PC-9 (cell line): ENCODE results near the gene LRCH3. TPM values are rescaled to one million over a fixed set of nuclear protein-coding genes. Genes with fewer than 3 reads are reported as not detected.

Source experiments
- BruUV-seq: library from RNA; stranded (reverse); fragments of 400-500 nt; replicated peaks from 2 replicates; lab custom pipeline; 2021; lab: Mats Ljungman, UMichigan
- CTCF ChIA-PET: fragments of 300-600 bp; sonication (Branson Sonifier 250); formaldehyde crosslinking; loops from one replicate; lab custom pipeline; 2022; ENCODE audit warnings: antibody characterized with exemption; lab: Charles Lee
- POLR2A ChIA-PET: fragments of 300-600 bp; sonication (Branson Sonifier 250); formaldehyde crosslinking; loops from one replicate; lab custom pipeline; 2022; ENCODE audit warnings: antibody characterized with exemption; ENCODE audit not compliant: unreplicated experiment; lab: Charles Lee
- DNase-seq, 2 experiments: peaks; one replicate each; pipeline versions ENCODE4 v3.0.0 to v3.0.0-alpha.2; 2015 to 2022; ENCODE audit warnings: mixed read lengths in 1 of 2
- H2AFZ ChIP-seq: fragments of 200-600 bp; sonication (generic); 2 replicates; pipeline ENCODE4 v1.8.1; 2017; ENCODE audit warnings: antibody characterized with exemption
- H3F3A ChIP-seq: fragments of 200-600 bp; sonication (generic); 2 replicates; pipeline ENCODE4 v1.8.1; 2017; ENCODE audit warnings: antibody characterized with exemption, mild to moderate bottlenecking, low read depth; ENCODE audit not compliant: insufficient read depth
- H3K27ac ChIP-seq: fragments of 200-600 bp; sonication (generic); 2 replicates; pipeline ENCODE4 v1.6.1; 2016; ENCODE audit warnings: mixed run types
- H3K27me3 ChIP-seq: fragments of 200-600 bp; sonication (generic); 2 replicates; pipeline ENCODE4 v1.6.1; 2016; ENCODE audit warnings: low read depth, mixed run types; ENCODE audit not compliant: insufficient read depth
- H3K36me3 ChIP-seq: fragments of 200-600 bp; sonication (generic); 2 replicates; pipeline ENCODE4 v1.6.1; 2016; ENCODE audit warnings: low read depth, mixed run types
- H3K4me1 ChIP-seq: fragments of 200-600 bp; sonication (generic); replicated peaks from 2 replicates; pipeline ENCODE4 v1.6.1; 2016; ENCODE audit warnings: mixed run types; ENCODE audit not compliant: insufficient read depth
- H3K4me2 ChIP-seq: fragments of 200-600 bp; sonication (generic); 2 replicates; pipeline ENCODE4 v1.6.1; 2017; ENCODE audit warnings: mixed run types
- H3K4me3 ChIP-seq: fragments of 200-600 bp; sonication (generic); 2 replicates; pipeline ENCODE4 v1.6.1; 2016; ENCODE audit warnings: mixed run types
- H3K79me2 ChIP-seq: fragments of 200-600 bp; sonication (generic); 2 replicates; pipeline ENCODE4 v1.6.1; 2017; ENCODE audit warnings: low read depth, mixed run types
- H3K9me2 ChIP-seq: fragments of 200-600 bp; sonication (generic); 2 replicates; pipeline ENCODE4 v1.8.1; 2017; ENCODE audit warnings: mild to moderate bottlenecking; ENCODE audit not compliant: insufficient read depth
- H3K9me3 ChIP-seq: fragments of 200-600 bp; sonication (generic); 2 replicates; pipeline ENCODE4 v1.8.1; 2016; ENCODE audit warnings: low read depth; ENCODE audit not compliant: insufficient read depth
- H4K20me1 ChIP-seq: fragments of 200-600 bp; sonication (generic); 2 replicates; pipeline ENCODE4 v1.8.1; 2017; ENCODE audit not compliant: insufficient read depth
- EZH2 ChIP-seq: fragments of 200-600 bp; sonication (generic); IDR thresholded peaks from 2 replicates; pipeline ENCODE4 v1.8.0; 2017; ENCODE audit warnings: antibody characterized with exemption, low read depth
- intact Hi-C: fragments of 100-400 bp; cut with micrococcal nuclease; formaldehyde crosslinking; loops from one replicate; pipeline ENCODE4 v1.10.0; 2022; ENCODE audit not compliant: unreplicated experiment
- total RNA-seq: library from RNA; stranded (reverse); gene quantifications from 2 replicates; pipeline ENCODE4 v1.2.3, GENCODE V29; 2021
- TF ChIP-seq, protein P1 (sequence below): fragments of 200-600 bp; sonication (generic); conservative IDR thresholded peaks from 2 replicates; pipeline ENCODE4 v1.6.1; 2017; ENCODE audit warnings: mixed run types, antibody characterized with exemption, mild to moderate bottlenecking, moderate library complexity

LRCH3 gene
- total RNA-seq, 1 experiment from 2014 or later = 51.9 TPM

DNA sequence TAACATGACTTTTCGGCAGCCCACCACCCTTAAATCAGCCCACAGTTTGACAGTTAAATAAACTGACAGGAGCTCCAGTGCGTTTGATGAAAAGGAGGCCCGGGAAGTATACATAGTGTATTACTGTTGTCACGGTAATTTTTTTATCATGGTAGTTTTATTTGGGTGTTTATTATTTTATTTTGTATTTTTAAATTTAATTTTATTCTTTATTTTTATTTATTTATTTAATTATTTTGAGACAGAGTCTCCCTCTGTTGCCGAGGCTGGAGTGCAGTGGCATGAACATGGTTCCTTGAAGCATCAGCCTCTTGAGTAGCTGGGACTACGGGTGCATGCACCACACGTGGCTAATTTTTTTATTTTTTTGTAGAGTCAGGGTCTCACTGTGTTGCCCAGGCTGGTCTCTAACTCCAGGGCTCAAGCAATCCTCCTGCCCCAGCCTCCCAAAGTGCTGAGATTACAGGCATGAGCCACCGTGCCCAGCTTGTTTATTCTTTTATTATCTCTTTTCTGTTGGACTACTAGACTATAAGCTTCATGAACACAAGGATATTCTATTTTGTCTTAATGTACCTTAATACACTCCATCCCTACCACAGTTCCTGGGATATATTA is 65.3 kb downstream of the LRCH3 start:
- CTCF ChIA-PET = no interaction called here
- no peaks in the 10 kb centered on the region for H3K9me2 ChIP-seq
- no peak overlapping the region for H3K4me3 ChIP-seq
- DNase-seq = no peak
- H3K27ac ChIP-seq = no peak overlapping the region
- no peak overlapping the region for H3K4me2 ChIP-seq
- no peaks in the 10 kb centered on the region for H3K79me2 ChIP-seq
- H3K9me3 ChIP-seq = no peaks in the 10 kb centered on the region
- peaks cover 27% of the 10 kb centered on the region for H3K36me3 ChIP-seq
- no peak overlapping the region for H2AFZ ChIP-seq
- no peaks in the 10 kb centered on the region for H3K4me1 ChIP-seq
- POLR2A ChIA-PET = no interaction called here
- no TSS peak for BruUV-seq
- H3K27me3 ChIP-seq = no peaks in the 10 kb centered on the region
- intact Hi-C loops = no loop called here
- H4K20me1 ChIP-seq = no peaks in the 10 kb centered on the region
- TF ChIP-seq EZH2 = no peak
- TF ChIP-seq, protein P1, sequence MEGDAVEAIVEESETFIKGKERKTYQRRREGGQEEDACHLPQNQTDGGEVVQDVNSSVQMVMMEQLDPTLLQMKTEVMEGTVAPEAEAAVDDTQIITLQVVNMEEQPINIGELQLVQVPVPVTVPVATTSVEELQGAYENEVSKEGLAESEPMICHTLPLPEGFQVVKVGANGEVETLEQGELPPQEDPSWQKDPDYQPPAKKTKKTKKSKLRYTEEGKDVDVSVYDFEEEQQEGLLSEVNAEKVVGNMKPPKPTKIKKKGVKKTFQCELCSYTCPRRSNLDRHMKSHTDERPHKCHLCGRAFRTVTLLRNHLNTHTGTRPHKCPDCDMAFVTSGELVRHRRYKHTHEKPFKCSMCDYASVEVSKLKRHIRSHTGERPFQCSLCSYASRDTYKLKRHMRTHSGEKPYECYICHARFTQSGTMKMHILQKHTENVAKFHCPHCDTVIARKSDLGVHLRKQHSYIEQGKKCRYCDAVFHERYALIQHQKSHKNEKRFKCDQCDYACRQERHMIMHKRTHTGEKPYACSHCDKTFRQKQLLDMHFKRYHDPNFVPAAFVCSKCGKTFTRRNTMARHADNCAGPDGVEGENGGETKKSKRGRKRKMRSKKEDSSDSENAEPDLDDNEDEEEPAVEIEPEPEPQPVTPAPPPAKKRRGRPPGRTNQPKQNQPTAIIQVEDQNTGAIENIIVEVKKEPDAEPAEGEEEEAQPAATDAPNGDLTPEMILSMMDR = no peak
- H3F3A ChIP-seq = no peaks in the 10 kb centered on the region

- DNase-seq = no peak
- ChIA-PET CTCF (no interaction called here), POLR2A (no interaction called here)
- Histone ChIP-seq H3K27me3 (no peaks in the 10 kb centered on the region), H3F3A (no peaks in the 10 kb centered on the region), H2AFZ (no peak overlapping the region), H3K79me2 (no peaks in the 10 kb centered on the region), H3K9me2 (no peaks in the 10 kb centered on the region), H3K4me1 (no peaks in the 10 kb centered on the region), H3K27ac (no peak overlapping the region), H3K4me2 (no peak overlapping the region), H4K20me1 (no peaks in the 10 kb centered on the region), H3K36me3 (peaks cover 20% of the 10 kb centered on the region), H3K9me3 (no peaks in the 10 kb centered on the region), H3K4me3 (no peak overlapping the region)
- intact Hi-C loops = no loop called here
- no TSS peak for BruUV-seq
- TF ChIP-seq, protein P1 = no peak
- TF ChIP-seq EZH2 = no peak
These were observed 67.1 kb downstream of the LRCH3 start for GRCh38 chr3:197858133-197858532.

- intact Hi-C loops = no loop called here
- DNase-seq = no peak
- Histone ChIP-seq H3K9me2 (no peaks in the 10 kb centered on the region), H3K9me3 (no peaks in the 10 kb centered on the region), H3F3A (no peaks in the 10 kb centered on the region), H3K79me2 (no peaks in the 10 kb centered on the region), H3K36me3 (peaks cover 16% of the 10 kb centered on the region), H3K4me2 (no peak overlapping the region), H2AFZ (no peak overlapping the region), H3K27me3 (no peaks in the 10 kb centered on the region), H3K27ac (no peak overlapping the region), H3K4me1 (no peaks in the 10 kb centered on the region), H4K20me1 (no peaks in the 10 kb centered on the region), H3K4me3 (no peak overlapping the region)
- ChIA-PET POLR2A (no interaction called here), CTCF (no interaction called here)
- no peak for TF ChIP-seq EZH2
- TF ChIP-seq, protein P1 = no peak
- no TSS peak for BruUV-seq
These were observed 67.5 kb downstream of the LRCH3 start for GRCh38 chr3:197858598-197858997.
